Fibroblast of the aortic adventitia (primary cell): ENCODE data around the gene CLASP1. TPM values are rescaled to one million over a fixed set of nuclear protein-coding genes. Genes with fewer than 3 reads are reported as not detected.
"Not testable (repeated sequence)": the region's sequence is repeated elsewhere in the genome, so short reads cannot be mapped to it uniquely, and the experiment has no call there.

ENCODE experiments used
- DNase-seq: peaks from one replicate; pipeline ENCODE4 v3.0.0-alpha.2; 2010; ENCODE audit warnings: low read depth
- H3K4me3 ChIP-seq: 2 replicates; pipeline ENCODE4 v1.5.1; 2011; ENCODE audit warnings: low read depth, mild to moderate bottlenecking, control low read depth, low read length, moderate library complexity
- total RNA-seq: library from RNA; depleted of rRNA; stranded (reverse); fragments of >200 nt; gene quantifications from 2 replicates; pipeline ENCODE4 v1.2.3, GENCODE V29; 2012; ENCODE audit warnings: low replicate concordance
- TF ChIP-seq, protein P1 (sequence below): IDR thresholded peaks from 2 replicates; pipeline ENCODE4 v1.5.1; 2011; ENCODE audit warnings: mild to moderate bottlenecking, low read length, control low read depth, inconsistent platforms; ENCODE audit not compliant: insufficient read depth

CLASP1 gene
- total RNA-seq, 1 donor = 45.6 TPM

DNA sequence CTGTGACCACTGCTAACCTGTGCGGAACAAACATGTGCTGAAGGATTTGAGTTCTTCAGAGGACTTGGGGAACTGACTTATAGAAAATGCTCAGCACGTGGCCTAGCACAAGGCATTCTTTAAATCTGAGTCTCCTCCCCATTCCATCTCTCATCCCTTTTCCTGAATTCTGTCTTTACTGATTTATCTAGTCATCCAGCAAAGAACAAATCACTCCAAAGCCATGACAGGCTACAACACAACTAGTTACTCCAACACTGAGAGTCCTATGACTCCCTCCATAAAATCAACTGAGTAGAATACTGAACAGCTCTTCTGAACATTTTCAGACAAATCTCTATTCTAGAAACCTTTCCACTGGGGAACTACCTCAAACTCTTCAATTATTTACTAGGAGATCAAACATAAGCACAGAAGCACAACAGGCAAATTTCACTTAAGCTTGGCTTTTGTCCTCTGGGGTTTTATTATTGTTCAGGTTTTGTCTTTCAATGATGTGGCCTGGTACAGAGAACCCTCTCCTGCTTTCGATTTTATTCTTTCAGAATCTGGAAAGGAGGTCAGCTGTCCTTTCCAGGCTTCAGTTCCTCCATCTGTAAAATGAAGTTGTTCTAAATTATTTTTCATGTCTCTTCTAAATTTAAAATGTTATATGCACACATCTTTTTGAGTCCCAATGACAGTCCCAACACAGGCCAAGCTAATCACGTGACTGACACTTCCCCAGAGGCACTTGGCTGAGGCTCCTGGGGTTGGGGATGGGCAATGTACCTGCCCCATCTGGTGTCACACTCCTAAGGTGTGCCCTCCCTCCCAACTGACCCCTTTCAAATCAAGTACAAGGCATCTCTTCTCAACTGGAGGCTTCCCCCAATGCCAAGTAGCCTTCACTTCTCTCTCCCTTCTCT lies 86.7 kb downstream of the CLASP1 start:
- DNase-seq = no peak
- no peak overlapping the region for H3K4me3 ChIP-seq
- TF ChIP-seq, protein P1, sequence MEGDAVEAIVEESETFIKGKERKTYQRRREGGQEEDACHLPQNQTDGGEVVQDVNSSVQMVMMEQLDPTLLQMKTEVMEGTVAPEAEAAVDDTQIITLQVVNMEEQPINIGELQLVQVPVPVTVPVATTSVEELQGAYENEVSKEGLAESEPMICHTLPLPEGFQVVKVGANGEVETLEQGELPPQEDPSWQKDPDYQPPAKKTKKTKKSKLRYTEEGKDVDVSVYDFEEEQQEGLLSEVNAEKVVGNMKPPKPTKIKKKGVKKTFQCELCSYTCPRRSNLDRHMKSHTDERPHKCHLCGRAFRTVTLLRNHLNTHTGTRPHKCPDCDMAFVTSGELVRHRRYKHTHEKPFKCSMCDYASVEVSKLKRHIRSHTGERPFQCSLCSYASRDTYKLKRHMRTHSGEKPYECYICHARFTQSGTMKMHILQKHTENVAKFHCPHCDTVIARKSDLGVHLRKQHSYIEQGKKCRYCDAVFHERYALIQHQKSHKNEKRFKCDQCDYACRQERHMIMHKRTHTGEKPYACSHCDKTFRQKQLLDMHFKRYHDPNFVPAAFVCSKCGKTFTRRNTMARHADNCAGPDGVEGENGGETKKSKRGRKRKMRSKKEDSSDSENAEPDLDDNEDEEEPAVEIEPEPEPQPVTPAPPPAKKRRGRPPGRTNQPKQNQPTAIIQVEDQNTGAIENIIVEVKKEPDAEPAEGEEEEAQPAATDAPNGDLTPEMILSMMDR = no peak

DNA sequence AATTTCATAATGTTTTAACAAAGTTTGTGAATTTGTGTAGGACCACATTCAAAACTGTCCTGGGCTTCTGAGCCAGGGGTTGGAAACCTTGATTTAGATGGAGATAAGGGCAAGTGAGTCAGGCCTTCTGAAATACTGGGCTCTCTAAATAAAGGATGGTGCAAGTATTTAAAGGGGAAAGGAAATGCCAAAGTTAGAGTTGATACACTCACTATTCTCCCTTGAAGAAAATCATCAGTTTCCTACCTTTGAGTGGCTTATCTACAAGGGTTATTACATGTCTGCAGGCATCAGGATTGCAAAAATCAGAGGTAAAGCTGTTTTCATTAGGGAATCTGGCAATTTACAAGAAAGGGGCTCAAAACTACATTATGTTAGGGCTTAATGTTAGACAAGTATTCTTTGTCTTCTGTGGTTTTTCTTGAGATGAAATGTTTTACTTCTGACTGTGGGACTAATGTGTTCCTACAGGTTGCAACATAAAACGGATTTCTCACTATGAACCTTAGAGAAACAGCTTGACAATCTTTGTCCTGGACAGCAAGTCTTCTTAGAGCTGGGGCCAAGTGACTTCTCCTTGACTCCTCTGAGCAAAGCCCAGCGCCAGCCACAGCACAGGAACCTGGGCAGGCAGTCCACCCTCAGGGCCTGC lies 87.5 kb downstream of the CLASP1 start:
- TF ChIP-seq, protein P1 = no peak
- H3K4me3 ChIP-seq = no peak overlapping the region
- peak; percentile 75 for DNase-seq

DNA sequence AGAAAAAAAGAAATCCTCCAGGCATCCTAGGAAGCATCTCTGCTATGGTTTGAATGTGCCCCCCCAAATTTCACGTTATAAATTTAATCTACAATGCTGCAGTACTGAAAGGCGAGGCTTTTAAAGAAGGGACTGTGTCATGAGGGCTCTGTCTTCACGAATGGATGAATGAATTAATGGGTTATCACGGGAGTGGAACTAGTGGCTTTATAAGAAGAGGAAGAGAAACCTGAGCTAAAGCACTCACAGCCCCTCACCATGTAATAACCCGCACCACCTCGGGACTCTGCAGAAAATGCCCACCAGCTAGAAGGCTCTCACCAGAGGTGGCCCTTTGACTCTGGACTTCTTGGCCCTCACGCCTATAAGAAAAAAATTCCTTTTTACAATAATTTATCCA lies 90.9 kb downstream of the CLASP1 start:
- TF ChIP-seq, protein P1 = no peak
- no peak for DNase-seq
- no peak overlapping the region for H3K4me3 ChIP-seq

DNA sequence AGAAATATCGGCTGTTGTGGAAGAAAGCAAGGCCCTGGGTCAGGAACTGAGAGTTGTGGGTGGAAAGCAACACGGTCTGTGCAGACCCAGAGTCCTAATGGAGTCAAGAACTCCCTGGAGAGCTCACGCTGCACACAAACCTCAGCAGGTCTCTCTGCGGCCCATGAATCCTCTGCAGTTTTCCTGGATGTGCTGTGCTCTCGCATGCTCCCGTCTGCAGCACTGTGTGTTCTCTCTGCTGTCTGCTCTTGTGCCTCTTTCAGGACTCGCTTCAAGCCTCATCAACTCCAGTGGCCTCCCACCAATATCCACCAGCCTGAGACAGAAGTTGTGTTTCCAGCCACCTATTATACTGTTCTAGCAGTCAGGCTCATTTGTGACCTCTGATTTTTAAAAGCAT lies 94.3 kb downstream of the CLASP1 start:
- TF ChIP-seq, protein P1 = no peak
- no peak for DNase-seq
- no peak overlapping the region for H3K4me3 ChIP-seq

DNA sequence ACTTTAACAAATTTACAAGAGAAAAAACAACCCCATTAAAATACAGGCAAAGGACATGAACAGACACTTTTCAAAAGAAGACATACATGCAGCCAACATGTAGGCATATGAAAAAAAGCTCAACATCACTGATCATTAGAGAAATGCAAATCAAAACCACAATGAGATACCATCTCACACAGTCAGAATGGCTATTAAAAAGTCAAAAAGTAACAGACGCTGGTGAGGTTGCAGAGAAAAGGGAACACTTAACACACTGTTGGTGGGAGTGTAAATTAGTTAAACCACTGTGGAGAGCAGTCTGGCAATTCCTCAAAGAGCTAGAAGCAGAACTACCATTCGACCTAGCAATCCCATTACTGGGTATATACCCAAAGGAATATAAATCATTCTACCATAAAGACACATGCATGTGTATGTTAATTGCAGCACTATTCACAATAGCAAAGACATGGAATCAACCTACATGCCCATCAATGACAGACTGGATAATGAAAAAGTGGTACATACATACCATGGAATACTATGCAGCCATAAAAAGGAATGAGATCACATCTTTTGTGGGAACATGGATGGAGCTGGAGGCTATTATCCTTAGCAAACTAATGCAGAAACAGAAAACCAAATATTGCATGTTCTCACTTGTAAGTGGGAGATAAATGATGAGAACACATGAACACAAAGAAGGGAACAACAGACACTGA lies 96.6 kb downstream of the CLASP1 start:
- DNase-seq, H3K4me3 ChIP-seq: not testable (repeated sequence)

DNA sequence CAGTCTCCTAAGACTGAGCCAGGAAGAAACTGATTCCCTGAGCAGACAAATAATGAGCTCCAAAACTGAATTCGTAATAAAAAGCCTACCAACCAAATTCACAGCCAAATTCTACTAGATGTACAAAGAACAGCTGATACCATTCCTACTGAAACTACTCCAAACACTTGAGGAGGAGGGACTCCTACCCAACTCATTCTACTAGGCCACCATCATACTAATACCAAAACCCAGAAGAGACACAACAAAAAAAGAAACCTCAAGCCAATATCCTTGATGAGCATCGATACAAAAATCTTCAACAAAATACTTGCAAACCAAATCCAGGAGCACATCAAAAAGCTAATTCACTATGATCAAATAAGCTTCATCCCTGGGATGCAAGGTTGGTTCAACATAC lies 98.6 kb downstream of the CLASP1 start:
- TF ChIP-seq, protein P1 = no peak
- H3K4me3 ChIP-seq = no peak overlapping the region
- DNase-seq = no peak

DNA sequence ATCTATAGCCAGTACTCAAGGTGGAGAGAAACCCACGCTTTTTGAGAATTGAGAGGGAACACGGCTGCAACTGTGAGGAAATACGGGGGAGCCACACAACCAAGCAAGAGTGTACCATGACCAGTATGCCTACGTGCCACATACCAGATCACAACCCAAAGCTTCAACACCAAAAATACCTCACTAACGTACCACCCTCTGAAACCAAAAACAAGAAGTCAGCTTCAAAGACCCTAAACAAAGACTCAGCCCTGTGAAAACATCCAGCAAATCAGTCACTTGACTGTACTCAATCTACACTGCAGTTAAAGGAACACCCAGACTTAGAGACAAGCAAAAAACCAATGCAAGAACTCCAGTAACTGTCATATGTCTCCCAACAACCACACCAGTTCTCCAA lies 101.6 kb downstream of the CLASP1 start:
- no peak for DNase-seq
- no peak overlapping the region for H3K4me3 ChIP-seq
- TF ChIP-seq, protein P1 = no peak
